Adrenal gland (tissue), 12 donors: ENCODE measurements around the gene ABCB11. TPM values are rescaled to one million over a fixed set of nuclear protein-coding genes. Genes with fewer than 3 reads are reported as not detected.
"Not testable (repeated sequence)": the region's sequence is repeated elsewhere in the genome, so short reads cannot be mapped to it uniquely, and the experiment has no call there.

Source experiments
- DNase-seq, 7 donors: peaks; one replicate each; pipeline ENCODE4 v3.0.0-alpha.2; 2019 to 2020
- H3K27ac ChIP-seq, 5 donors: fragments of 200-600 bp; sonication (generic) in 4 of 5; 1 replicate in 3 of 5; 2 replicates in 2 of 5; pipeline versions ENCODE4 v1.5.1 to v1.8.0; 2016 to 2020; ENCODE audit warnings: mild to moderate bottlenecking in 1 of 5
- H3K27me3 ChIP-seq: fragments of 200-600 bp; 2 replicates; pipeline ENCODE4 v1.8.0; 2021
- H3K36me3 ChIP-seq, 2 donors: fragments of 200-600 bp; replicated peaks in 1 of 2; 1 replicate in 1 of 2; 2 replicates in 1 of 2; pipeline versions ENCODE4 v1.5.1 to v1.8.0; 2018 to 2022
- H3K4me1 ChIP-seq, 2 donors: fragments of 200-600 bp; replicated peaks in 1 of 2; 1 replicate in 1 of 2; 2 replicates in 1 of 2; pipeline versions ENCODE4 v1.5.1 to v1.8.0; 2018 to 2021
- H3K4me3 ChIP-seq, 4 donors: fragments of 200-600 bp; sonication (generic) in 3 of 4; one replicate each; pipeline ENCODE4 v1.5.1; 2016 to 2018
- H3K9me3 ChIP-seq, 3 donors: fragments of 200-600 bp; sonication (generic) in 1 of 3; replicated peaks in 1 of 3; 1 replicate in 2 of 3; 2 replicates in 1 of 3; pipeline versions ENCODE4 v1.5.1 to v1.8.0; 2016 to 2021
- CTCF ChIP-seq, 6 experiments: fragments of 450-650 bp in 4 of 6; fragments of 200-600 bp in 2 of 6; sonication (generic) in 1 of 6; IDR thresholded peaks; 1 replicate in 5 of 6; 2 replicates in 1 of 6; pipeline versions ENCODE4 v1.5.1 to v1.8.0; 2016 to 2021; ENCODE audit warnings: antibody characterized with exemption in 6 of 6, mild to moderate bottlenecking in 2 of 6, moderate library complexity in 1 of 6
- POLR2A ChIP-seq, 2 donors: fragments of 450-650 bp; IDR thresholded peaks; one replicate each; pipeline ENCODE4 v1.6.1; 2017; ENCODE audit warnings: antibody characterized with exemption in 2 of 2, mild to moderate bottlenecking in 2 of 2, moderate library complexity in 1 of 2
- WGBS, 4 donors: extraction: QIAGEN DNeasy Blood & Tissue Kit in 2 of 4; methylation state at CpG; one replicate each; pipeline versions ENCODE4 v1.1.5 to v1.1.7; 2013 to 2017; 5-methylcytosine and 5-hydroxymethylcytosine counted together
- intact Hi-C, 2 donors: fragments of 100-400 bp; cut with DNase I; formaldehyde crosslinking; loops; one replicate each; pipeline versions ENCODE4 v1.14.1 to v1.15.0; 2022 to 2023
- polyA plus RNA-seq, 3 donors: library from polyadenylated mRNA; stranded (reverse); fragments of 200-250 nt in 2 of 3; fragments of 350-450 nt in 1 of 3; fragmentation: Illumina TruSeq in 1 of 3; extraction: RNeasy Lipid Tissue Mini Kit (QIAGEN cat#74804) in 1 of 3; gene quantifications; one replicate each; pipeline ENCODE4 v1.2.3, GENCODE V29; 2013 to 2014
- total RNA-seq, 9 donors: library from RNA; depleted of rRNA in 4 of 9; stranded (reverse); fragments of >200 nt in 4 of 9; fragments of 120-200 nt in 1 of 9; fragmentation: NEBNext Ultra II Directional in 1 of 9; extraction: Animal tissue kit (Norgen Biotek cat#: 25700) in 1 of 9; gene quantifications; one replicate each; pipeline versions ENCODE4 v1.1.0 to v1.2.4, GENCODE V29; 2013 to 2023
- donor health status: healthy with polysubstance abuse.
- donor health status: Bipolar disorder and iron deficiency.
- donor health status: DM: yes; HTN: yes; CAD: no.
- donor health status: DM: no; HTN: no; CAD: no.
- donor health status: DM: no; HTN: no; CAD: no.
- donor health status: DM: yes; HTN: yes; CAD: no.

ABCB11 gene
- total and polyA plus RNA-seq, 12 donors: 0.05 to 1.4 (median 0.31) TPM; not detected in 7

- H3K4me3 ChIP-seq: peak within 1 kb of the TSS in 2 of 4 donors; percentile 44 to 48
- TF ChIP-seq CTCF (IDR thresholded peaks at IDR 0.05) (peak in 2 of 6 experiments; percentile 39 to 46), POLR2A (IDR thresholded peaks at IDR 0.05) (no peak)
- H3K27ac ChIP-seq: no peak within 1 kb of the TSS
- intact Hi-C loops: no loop called here
- H3K4me1 ChIP-seq: peaks cover 0 to 6% of the 10 kb centered on the region in 2 donors
- DNase-seq: peak; percentile 87 to 94 (median 91)
- 1% methylated on average over 28 to 38 of the region's 38 CpGs for WGBS, 4 donors
- H3K36me3 ChIP-seq: no peaks in the 10 kb centered on the region
- H3K27me3 ChIP-seq: no peaks in the 10 kb centered on the region
- H3K9me3 ChIP-seq: no peaks in the 10 kb centered on the region
Observed at GRCh38 chr2:168890006-168890782, 140.9 kb downstream of the ABCB11 start, which contains the start of gene SPC25. Gene SPC25 (minus strand): TSS chr2:168890430. CDS start chr2:168889519, 911 bp downstream.

- Histone ChIP-seq H3K9me3 (no peaks in the 10 kb centered on the region), H3K27ac (no peak overlapping the region), H3K4me1 (peaks cover 0 to 6% of the 10 kb centered on the region in 2 donors), H3K36me3 (no peaks in the 10 kb centered on the region), H3K27me3 (no peaks in the 10 kb centered on the region), H3K4me3 (peak overlapping the region in 1 of 4 donors; percentile 44)
- no peak for TF ChIP-seq POLR2A (IDR thresholded peaks at IDR 0.05)
- TF ChIP-seq CTCF (IDR thresholded peaks at IDR 0.05): no peak
- 37 to 52% (median 41%) methylated on average over 3 of the region's 3 CpGs for WGBS, 4 donors
- intact Hi-C loops: no loop called here
- no peak for DNase-seq
Observed at GRCh38 chr2:168889635-168890005, 141.5 kb downstream of the ABCB11 start.

- Histone ChIP-seq H3K4me3 (no peak overlapping the region), H3K27ac (no peak overlapping the region), H3K4me1 (peaks cover 0 to 4% of the 10 kb centered on the region in 2 donors), H3K27me3 (no peaks in the 10 kb centered on the region), H3K36me3 (no peaks in the 10 kb centered on the region), H3K9me3 (no peaks in the 10 kb centered on the region)
- 91 to 100% (median 99%) methylated on average over 1 of the region's 1 CpG for whole genome bisulfite sequencing, 4 donors
- TF ChIP-seq CTCF (IDR thresholded peaks at IDR 0.05) (no peak), POLR2A (IDR thresholded peaks at IDR 0.05) (no peak)
- intact Hi-C loops: no loop called here
- no peak for DNase-seq
Observed at GRCh38 chr2:168884975-168885374, 146.1 kb downstream of the ABCB11 start.

GRCh38 chr2:168882163-168882562 lies 149.0 kb downstream of the ABCB11 start:
- H3K36me3 ChIP-seq, H3K27me3 ChIP-seq, H3K27ac ChIP-seq, H3K9me3 ChIP-seq, H3K4me1 ChIP-seq, H3K4me3 ChIP-seq, intact Hi-C loops, DNase-seq: not testable (repeated sequence)
- 97 to 98% (median 98%) methylated on average over 12 of the region's 12 CpGs for WGBS, 4 donors
